ENCODE data around the gene APEX1.

APEX1 gene

DNA sequence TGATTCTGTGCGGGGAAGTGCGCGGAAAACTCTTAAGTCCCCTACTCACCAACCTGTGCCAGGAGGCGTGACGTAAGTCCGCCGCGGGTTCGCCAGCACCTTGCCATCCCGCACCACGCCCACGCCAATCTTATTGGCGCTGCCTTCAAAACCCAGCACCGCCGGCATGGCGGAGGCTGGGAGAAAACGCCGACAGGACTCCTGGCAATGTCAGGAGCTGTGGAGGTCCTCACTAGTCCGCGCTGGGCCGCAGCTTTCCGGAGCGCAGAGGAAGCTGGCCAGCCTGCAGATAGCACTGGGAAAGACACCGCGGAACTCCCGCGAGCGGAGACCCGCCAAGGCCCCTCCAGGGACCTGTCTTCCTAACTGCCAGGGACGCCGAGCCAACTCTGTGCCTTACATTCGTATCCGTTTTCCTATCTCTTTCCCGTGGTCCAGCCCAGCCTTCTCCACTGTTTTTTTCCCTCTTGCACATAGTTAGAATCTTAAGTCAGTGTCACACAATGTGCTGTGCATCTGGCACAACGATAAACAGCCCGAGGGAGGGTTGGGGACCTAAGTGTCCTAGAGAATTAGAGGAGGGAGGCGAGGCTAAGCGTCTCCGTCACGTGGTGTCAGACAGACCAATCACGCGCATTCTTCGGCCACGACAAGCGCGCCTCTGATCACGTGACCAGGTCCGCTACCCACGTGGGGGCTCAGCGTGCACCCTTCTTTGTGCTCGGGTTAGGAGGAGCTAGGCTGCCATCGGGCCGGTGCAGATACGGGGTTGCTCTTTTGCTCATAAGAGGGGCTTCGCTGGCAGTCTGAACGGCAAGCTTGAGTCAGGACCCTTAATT is at the start of gene APEX1, which contains the start of gene OSGEP:
Gene APEX1, plus strand, starts transcription at position 711 of the 839 bp plus-strand sequence. CDS start 420 bp downstream, outside the sequence.
Gene OSGEP, minus strand, starts transcription at position 297 of the 839 bp plus-strand sequence. Its CDS starts 129 bp downstream, at position 168.
- peak within 1 kb of the TSS; percentile 87 to 99 for H3K4me3 ChIP-seq (ENCODE audit: low read length in 2 of 2)
- H3K27me3 ChIP-seq (ENCODE audit: control insufficient read depth in 2 of 2, insufficient read depth in 2 of 2, low read length in 2 of 2), result no peaks in the 10 kb centered on the region
- no peaks in the 10 kb centered on the region for H3K9me3 ChIP-seq (ENCODE audit: control insufficient read depth in 2 of 2, low read length in 2 of 2)
- H3K27ac ChIP-seq (ENCODE audit: low read depth in 2 of 2, low read length in 2 of 2), result peak within 1 kb of the TSS; percentile 97 to 99
- H3K9ac ChIP-seq (ENCODE audit: low read depth in 1 of 2, low read length in 2 of 2), result peak within 1 kb of the TSS; percentile 87 to 99
- H3K4me1 ChIP-seq (ENCODE audit: control insufficient read depth in 2 of 2, insufficient read depth in 2 of 2, low read length in 2 of 2), result peaks cover 13 to 22% of the 10 kb centered on the region in 2 donors
- peaks cover 39 to 49% of the 10 kb centered on the region in 2 donors for H3K36me3 ChIP-seq (ENCODE audit: control insufficient read depth in 2 of 2, insufficient read depth in 2 of 2, low read length in 2 of 2)

DNA sequence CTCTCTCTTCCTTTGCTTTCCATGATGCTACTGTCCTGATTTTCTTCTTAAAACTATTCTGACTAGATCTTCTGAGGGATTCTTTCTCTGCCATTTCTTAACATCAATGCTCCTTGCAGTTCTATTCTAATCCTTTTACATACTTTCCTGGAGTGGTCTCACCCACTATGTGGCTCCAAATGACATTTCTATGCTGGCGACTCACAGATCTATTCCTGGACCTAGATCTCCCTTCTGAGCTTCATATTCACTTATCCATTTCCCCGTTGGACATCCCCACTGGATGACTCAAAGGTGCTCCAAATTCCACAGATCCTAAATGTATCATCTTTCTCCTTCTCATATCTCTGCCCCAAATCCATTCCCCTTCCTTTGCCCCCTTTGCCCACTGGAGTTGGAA is 45.8 kb upstream of the APEX1 start:
- peaks cover 5 to 14% of the 10 kb centered on the region in 2 donors for H3K4me1 ChIP-seq (ENCODE audit: control insufficient read depth in 2 of 2, insufficient read depth in 2 of 2, low read length in 2 of 2)
- no peaks in the 10 kb centered on the region for H3K27me3 ChIP-seq (ENCODE audit: control insufficient read depth in 2 of 2, insufficient read depth in 2 of 2, low read length in 2 of 2)
- H3K4me3 ChIP-seq (ENCODE audit: low read length in 2 of 2), result no peak overlapping the region
- peaks cover 37 to 41% of the 10 kb centered on the region in 2 donors for H3K36me3 ChIP-seq (ENCODE audit: control insufficient read depth in 2 of 2, insufficient read depth in 2 of 2, low read length in 2 of 2)
- no peak overlapping the region for H3K9ac ChIP-seq (ENCODE audit: low read depth in 1 of 2, low read length in 2 of 2)
- H3K9me3 ChIP-seq (ENCODE audit: control insufficient read depth in 2 of 2, low read length in 2 of 2), result no peaks in the 10 kb centered on the region
- no peak overlapping the region for H3K27ac ChIP-seq (ENCODE audit: low read depth in 2 of 2, low read length in 2 of 2)

DNA sequence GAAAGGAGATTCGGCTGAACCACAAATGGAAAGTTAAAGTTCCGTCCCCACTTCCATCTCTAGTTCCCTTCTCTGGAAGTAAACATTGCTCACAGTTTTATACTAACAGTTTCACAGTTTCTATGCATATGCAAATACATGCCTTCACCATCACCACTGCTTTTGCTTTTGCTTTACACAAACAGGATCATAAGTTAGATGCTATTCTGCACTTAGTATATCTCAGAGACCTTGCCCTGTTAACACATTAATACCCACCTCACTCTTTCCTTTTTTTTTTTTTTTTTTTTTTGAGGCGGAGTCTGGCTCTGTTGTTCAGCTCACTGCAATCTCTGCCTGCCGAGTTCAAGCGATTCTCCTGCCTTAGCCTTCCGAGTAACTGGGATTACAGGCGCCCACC is 42.6 kb upstream of the APEX1 start:
- Histone ChIP-seq H3K4me3 (ENCODE audit: low read length in 2 of 2) (peak overlapping the region; percentile 90 to 98), H3K9me3 (ENCODE audit: control insufficient read depth in 2 of 2, low read length in 2 of 2) (no peaks in the 10 kb centered on the region), H3K36me3 (ENCODE audit: control insufficient read depth in 2 of 2, insufficient read depth in 2 of 2, low read length in 2 of 2) (peaks cover 10 to 12% of the 10 kb centered on the region in 2 donors), H3K4me1 (ENCODE audit: control insufficient read depth in 2 of 2, insufficient read depth in 2 of 2, low read length in 2 of 2) (peaks cover 20 to 43% of the 10 kb centered on the region in 2 donors), H3K27ac (ENCODE audit: low read depth in 2 of 2, low read length in 2 of 2) (peak overlapping the region; percentile 99 to 100), H3K9ac (ENCODE audit: low read depth in 1 of 2, low read length in 2 of 2) (peak overlapping the region; percentile 92 to 95), H3K27me3 (ENCODE audit: control insufficient read depth in 2 of 2, insufficient read depth in 2 of 2, low read length in 2 of 2) (no peaks in the 10 kb centered on the region)

DNA sequence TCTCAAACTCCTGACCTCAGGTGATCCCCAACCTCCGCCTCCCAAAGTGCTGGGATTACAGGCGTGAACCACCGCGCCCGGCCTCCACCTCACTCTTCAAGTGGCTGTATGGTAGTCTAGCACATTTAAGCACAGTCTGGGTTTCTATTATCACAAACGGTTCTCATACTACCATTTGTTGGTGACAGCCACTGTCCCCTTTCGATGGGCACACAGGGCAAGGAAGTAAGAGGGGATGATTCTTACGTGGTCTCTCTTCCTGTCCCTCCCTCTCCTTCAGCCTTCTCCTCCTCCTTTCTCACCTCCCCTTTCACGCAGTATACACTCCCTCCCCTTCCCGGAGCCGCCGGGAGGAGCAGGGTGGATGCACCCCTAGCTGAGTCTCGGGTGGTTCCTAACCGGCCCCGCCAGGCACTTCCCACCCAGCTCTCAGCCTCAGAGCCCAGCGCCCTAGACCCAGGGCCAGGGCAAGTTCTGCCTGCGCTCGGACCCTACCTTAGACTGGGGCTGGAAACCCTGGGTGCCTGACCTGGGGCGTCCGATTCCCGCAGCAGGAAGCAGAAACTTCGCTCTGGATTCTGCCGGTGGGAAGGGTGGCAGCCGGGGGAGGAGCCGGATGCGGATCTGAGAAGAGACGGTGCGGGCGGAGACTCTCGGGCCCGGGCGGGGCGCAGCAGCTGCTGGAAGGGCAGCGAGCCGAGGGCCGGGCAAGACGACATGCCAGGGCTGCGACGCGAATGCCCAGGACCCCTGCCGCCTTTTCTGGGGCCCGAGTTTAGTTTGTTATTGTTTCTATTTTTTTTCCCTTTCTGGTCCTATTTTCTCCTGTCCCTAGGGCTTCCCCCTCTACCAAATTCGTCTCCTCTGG is 41.9 kb upstream of the APEX1 start, which contains the start of gene TEP1:
Gene TEP1, minus strand, starts transcription at position 626 of the 868 bp plus-strand sequence. CDS start 5,062 bp downstream, outside the sequence.
- H3K4me1 ChIP-seq (ENCODE audit: control insufficient read depth in 2 of 2, insufficient read depth in 2 of 2, low read length in 2 of 2), result peaks cover 23 to 49% of the 10 kb centered on the region in 2 donors
- no peaks in the 10 kb centered on the region for H3K9me3 ChIP-seq (ENCODE audit: control insufficient read depth in 2 of 2, low read length in 2 of 2)
- H3K36me3 ChIP-seq (ENCODE audit: control insufficient read depth in 2 of 2, insufficient read depth in 2 of 2, low read length in 2 of 2), result peaks cover 3 to 5% of the 10 kb centered on the region in 2 donors
- peak within 1 kb of the TSS; percentile 90 to 98 for H3K4me3 ChIP-seq (ENCODE audit: low read length in 2 of 2)
- H3K9ac ChIP-seq (ENCODE audit: low read depth in 1 of 2, low read length in 2 of 2), result peak within 1 kb of the TSS; percentile 92 to 95
- peak within 1 kb of the TSS; percentile 99 to 100 for H3K27ac ChIP-seq (ENCODE audit: low read depth in 2 of 2, low read length in 2 of 2)
- H3K27me3 ChIP-seq (ENCODE audit: control insufficient read depth in 2 of 2, insufficient read depth in 2 of 2, low read length in 2 of 2), result no peaks in the 10 kb centered on the region

DNA sequence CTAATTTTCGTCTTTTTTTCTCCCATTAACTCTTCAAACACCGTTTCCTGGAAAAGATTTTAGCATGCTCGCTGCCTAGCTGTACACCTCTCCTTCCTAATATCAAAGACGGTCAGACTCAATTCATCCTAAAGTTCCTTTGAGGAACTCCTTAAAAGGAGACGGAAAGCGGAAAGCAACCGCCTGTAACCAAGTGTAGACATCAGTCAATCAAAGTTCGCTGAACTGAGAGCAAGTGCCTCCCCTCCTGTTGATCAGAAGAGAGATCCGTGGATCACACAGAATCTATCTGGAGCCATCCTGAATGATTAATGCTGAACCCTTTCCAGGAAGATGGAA is 41.3 kb upstream of the APEX1 start:
- peak overlapping the region; percentile 99 to 100 for H3K27ac ChIP-seq (ENCODE audit: low read depth in 2 of 2, low read length in 2 of 2)
- H3K9ac ChIP-seq (ENCODE audit: low read depth in 1 of 2, low read length in 2 of 2), result peak overlapping the region; percentile 92 to 95
- H3K9me3 ChIP-seq (ENCODE audit: control insufficient read depth in 2 of 2, low read length in 2 of 2), result no peaks in the 10 kb centered on the region
- peaks cover 27 to 54% of the 10 kb centered on the region in 2 donors for H3K4me1 ChIP-seq (ENCODE audit: control insufficient read depth in 2 of 2, insufficient read depth in 2 of 2, low read length in 2 of 2)
- no peaks in the 10 kb centered on the region for H3K36me3 ChIP-seq (ENCODE audit: control insufficient read depth in 2 of 2, insufficient read depth in 2 of 2, low read length in 2 of 2)
- peak overlapping the region; percentile 90 to 98 for H3K4me3 ChIP-seq (ENCODE audit: low read length in 2 of 2)
- H3K27me3 ChIP-seq (ENCODE audit: control insufficient read depth in 2 of 2, insufficient read depth in 2 of 2, low read length in 2 of 2), result no peaks in the 10 kb centered on the region

DNA sequence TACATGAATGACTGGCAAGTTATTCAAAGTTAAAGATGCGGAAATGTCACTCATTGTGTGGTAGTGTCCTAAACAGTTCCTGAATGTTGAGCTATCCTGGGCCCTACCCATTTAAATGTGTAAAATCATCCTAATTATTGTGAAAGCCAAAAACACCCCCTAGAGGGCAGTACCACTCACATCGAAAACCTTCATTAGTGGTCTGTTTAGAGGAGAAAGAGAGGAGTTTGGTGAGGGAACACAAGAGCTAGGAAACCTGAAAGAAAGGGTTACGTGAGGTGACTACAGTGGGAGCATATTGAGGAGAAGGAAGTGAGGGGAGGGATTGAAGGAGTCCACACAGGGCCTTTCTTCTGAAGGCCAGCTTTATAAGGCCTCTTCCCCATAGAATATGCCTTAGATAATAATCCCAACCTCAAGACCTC is 39.2 kb upstream of the APEX1 start:
- Histone ChIP-seq H3K9me3 (ENCODE audit: control insufficient read depth in 2 of 2, low read length in 2 of 2) (no peaks in the 10 kb centered on the region), H3K36me3 (ENCODE audit: control insufficient read depth in 2 of 2, insufficient read depth in 2 of 2, low read length in 2 of 2) (no peaks in the 10 kb centered on the region), H3K27ac (ENCODE audit: low read depth in 2 of 2, low read length in 2 of 2) (peak overlapping the region; percentile 93 to 94), H3K9ac (ENCODE audit: low read depth in 1 of 2, low read length in 2 of 2) (peak overlapping the region; percentile 9 to 59), H3K4me1 (ENCODE audit: control insufficient read depth in 2 of 2, insufficient read depth in 2 of 2, low read length in 2 of 2) (peaks cover 36 to 65% of the 10 kb centered on the region in 2 donors), H3K27me3 (ENCODE audit: control insufficient read depth in 2 of 2, insufficient read depth in 2 of 2, low read length in 2 of 2) (no peaks in the 10 kb centered on the region), H3K4me3 (ENCODE audit: low read length in 2 of 2) (peak overlapping the region; percentile 14 to 36)

DNA sequence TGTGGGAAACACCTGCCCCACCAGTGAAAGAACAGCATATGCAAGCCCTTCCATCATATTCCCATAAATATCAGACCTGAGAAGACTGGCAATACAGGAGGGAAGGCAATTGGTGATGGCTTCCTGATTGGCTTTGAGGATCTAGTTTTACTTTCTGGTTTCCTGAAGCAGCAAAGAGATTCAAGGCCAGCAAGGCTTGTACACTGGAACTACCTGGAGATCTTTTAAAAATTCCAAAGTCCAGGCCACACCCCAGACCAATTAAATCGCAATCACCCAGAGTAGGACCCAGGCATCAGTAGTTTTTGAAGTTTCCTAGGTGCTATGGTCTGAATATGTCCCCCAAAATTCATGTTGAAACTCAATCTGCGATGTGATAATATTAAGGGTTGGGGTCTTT is 38.8 kb upstream of the APEX1 start:
- no peaks in the 10 kb centered on the region for H3K36me3 ChIP-seq (ENCODE audit: control insufficient read depth in 2 of 2, insufficient read depth in 2 of 2, low read length in 2 of 2)
- no peaks in the 10 kb centered on the region for H3K9me3 ChIP-seq (ENCODE audit: control insufficient read depth in 2 of 2, low read length in 2 of 2)
- H3K27ac ChIP-seq (ENCODE audit: low read depth in 2 of 2, low read length in 2 of 2), result peak overlapping the region; percentile 93 to 94
- no peaks in the 10 kb centered on the region for H3K27me3 ChIP-seq (ENCODE audit: control insufficient read depth in 2 of 2, insufficient read depth in 2 of 2, low read length in 2 of 2)
- peaks cover 36 to 65% of the 10 kb centered on the region in 2 donors for H3K4me1 ChIP-seq (ENCODE audit: control insufficient read depth in 2 of 2, insufficient read depth in 2 of 2, low read length in 2 of 2)
- peak overlapping the region in 1 of 2 donors; percentile 59 for H3K9ac ChIP-seq (ENCODE audit: low read depth in 1 of 2, low read length in 2 of 2)
- peak overlapping the region; percentile 23 to 36 for H3K4me3 ChIP-seq (ENCODE audit: low read length in 2 of 2)

DNA sequence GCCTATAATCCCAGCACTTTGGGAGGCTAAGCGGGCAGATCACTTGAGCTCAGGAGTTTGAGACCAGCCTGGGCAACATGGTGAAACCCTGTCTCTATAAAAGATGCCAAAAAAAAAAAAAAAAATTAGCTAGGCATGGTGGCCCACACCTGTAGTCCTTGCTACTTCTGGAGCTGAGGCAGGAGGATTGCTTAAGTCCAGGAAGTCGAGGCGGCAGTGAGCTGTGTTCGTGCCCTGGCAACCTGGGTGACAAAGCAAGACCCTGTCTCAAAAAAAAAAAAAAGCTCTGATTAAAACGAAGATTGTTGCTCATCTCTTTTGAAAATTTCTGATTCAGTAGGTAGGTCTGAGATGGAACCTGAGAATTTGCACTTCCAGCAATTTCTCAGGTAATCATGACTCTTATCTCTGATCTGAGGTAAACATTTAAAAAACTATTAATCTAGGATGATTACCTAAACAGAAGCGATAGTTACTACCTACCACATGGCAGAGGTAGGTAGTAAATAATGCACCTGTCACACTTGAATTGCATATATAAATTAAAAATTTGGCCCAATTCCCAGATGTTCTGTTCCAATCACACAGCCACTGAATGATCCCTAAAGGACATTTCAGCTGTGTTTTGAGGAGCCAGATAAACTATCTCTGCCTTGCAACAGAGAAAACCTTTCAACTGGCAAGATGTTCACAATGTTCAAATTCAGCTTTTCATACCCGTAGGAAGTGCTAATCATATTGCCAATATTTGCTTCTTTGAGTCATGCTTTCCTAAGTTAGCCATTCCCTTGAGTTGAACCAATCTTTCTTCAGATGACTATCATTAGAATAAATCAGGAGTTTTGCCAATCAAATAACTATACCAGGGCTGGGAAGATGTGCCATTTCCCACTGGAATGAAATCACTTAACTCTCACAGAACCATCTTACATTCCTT is 37.5 kb upstream of the APEX1 start:
- Histone ChIP-seq H3K4me3 (ENCODE audit: low read length in 2 of 2) (peak overlapping the region in 1 of 2 donors; percentile 51), H3K27me3 (ENCODE audit: control insufficient read depth in 2 of 2, insufficient read depth in 2 of 2, low read length in 2 of 2) (no peaks in the 10 kb centered on the region), H3K27ac (ENCODE audit: low read depth in 2 of 2, low read length in 2 of 2) (peak overlapping the region; percentile 93 to 94), H3K9me3 (ENCODE audit: control insufficient read depth in 2 of 2, low read length in 2 of 2) (no peaks in the 10 kb centered on the region), H3K9ac (ENCODE audit: low read depth in 1 of 2, low read length in 2 of 2) (peak overlapping the region; percentile 25 to 44), H3K36me3 (ENCODE audit: control insufficient read depth in 2 of 2, insufficient read depth in 2 of 2, low read length in 2 of 2) (no peaks in the 10 kb centered on the region), H3K4me1 (ENCODE audit: control insufficient read depth in 2 of 2, insufficient read depth in 2 of 2, low read length in 2 of 2) (peaks cover 36 to 60% of the 10 kb centered on the region in 2 donors)

DNA sequence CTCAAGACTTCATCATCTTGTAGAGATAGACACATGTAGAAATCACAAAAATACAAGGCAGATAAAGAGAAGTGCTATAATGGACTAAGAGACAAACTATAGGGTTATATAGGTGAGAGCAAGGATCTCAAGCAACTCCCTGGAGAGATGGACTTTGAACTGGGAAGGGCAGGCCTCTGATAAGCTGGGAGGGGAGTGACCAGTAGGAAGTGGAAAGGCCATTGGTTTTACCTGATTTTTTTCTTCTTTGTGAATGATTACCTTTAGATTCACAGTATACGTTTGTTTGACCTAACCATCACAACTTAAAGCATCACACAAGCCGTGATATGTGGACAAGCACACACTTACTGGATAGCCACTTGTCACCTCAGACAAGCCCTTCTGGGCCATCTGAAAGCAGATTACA is 36.5 kb upstream of the APEX1 start:
- peaks cover 36 to 63% of the 10 kb centered on the region in 2 donors for H3K4me1 ChIP-seq (ENCODE audit: control insufficient read depth in 2 of 2, insufficient read depth in 2 of 2, low read length in 2 of 2)
- no peaks in the 10 kb centered on the region for H3K36me3 ChIP-seq (ENCODE audit: control insufficient read depth in 2 of 2, insufficient read depth in 2 of 2, low read length in 2 of 2)
- H3K27ac ChIP-seq (ENCODE audit: low read depth in 2 of 2, low read length in 2 of 2), result peak overlapping the region; percentile 93 to 94
- H3K4me3 ChIP-seq (ENCODE audit: low read length in 2 of 2), result peak overlapping the region; percentile 9 to 51
- no peaks in the 10 kb centered on the region for H3K9me3 ChIP-seq (ENCODE audit: control insufficient read depth in 2 of 2, low read length in 2 of 2)
- H3K27me3 ChIP-seq (ENCODE audit: control insufficient read depth in 2 of 2, insufficient read depth in 2 of 2, low read length in 2 of 2), result no peaks in the 10 kb centered on the region
- H3K9ac ChIP-seq (ENCODE audit: low read depth in 1 of 2, low read length in 2 of 2), result peak overlapping the region in 1 of 2 donors; percentile 64
